IPS DF 6.9 (cell line): ENCODE measurements around the gene FBXO33.

ENCODE experiments used
- DNase-seq: peaks from one replicate; pipeline ENCODE4 v3.0.0-alpha.2; 2013; ENCODE audit warnings: low read depth, low spot score
- H3K27ac ChIP-seq: one replicate; pipeline ENCODE4 v1.5.1; 2013; ENCODE audit warnings: low read length, control low read depth
- H3K27me3 ChIP-seq: 2 replicates; pipeline ENCODE4 v1.6.1; 2013; ENCODE audit warnings: mild to moderate bottlenecking, low read length; ENCODE audit not compliant: control insufficient read depth, insufficient read depth
- H3K36me3 ChIP-seq: 2 replicates; pipeline ENCODE4 v1.6.1; 2013; ENCODE audit warnings: low read length; ENCODE audit not compliant: control insufficient read depth, insufficient read depth
- H3K4me1 ChIP-seq: 2 replicates; pipeline ENCODE4 v1.6.1; 2013; ENCODE audit warnings: low read length; ENCODE audit not compliant: control insufficient read depth, insufficient read depth
- H3K4me3 ChIP-seq: 2 replicates; pipeline ENCODE4 v1.5.1; 2013; ENCODE audit warnings: mild to moderate bottlenecking, low read length
- H3K9me3 ChIP-seq: 2 replicates; pipeline ENCODE4 v1.6.1; 2013; ENCODE audit warnings: low read length, inconsistent platforms; ENCODE audit not compliant: control insufficient read depth, insufficient read depth
- WGBS: extraction: QIAGEN DNeasy Blood & Tissue Kit; methylation state at CpG from one replicate; pipeline ENCODE4 v1.1.7; 2013; ENCODE audit warnings: mixed read lengths, missing lambda C conversion rate; ENCODE audit not compliant: insufficient read length, insufficient coverage; 5-methylcytosine and 5-hydroxymethylcytosine counted together

FBXO33 gene

GRCh38 chr14:39432179-39432618 lies at the start of gene FBXO33:
Gene FBXO33, minus strand, starts transcription at chr14:39432433. Its CDS starts 271 bp downstream, at chr14:39432162.
- Histone ChIP-seq H3K9me3 (no peaks in the 10 kb centered on the region), H3K27ac (no peak within 1 kb of the TSS), H3K4me1 (peaks cover 1% of the 10 kb centered on the region; the same call in 1 of the 2 replicates), H3K27me3 (no peaks in the 10 kb centered on the region), H3K36me3 (no peaks in the 10 kb centered on the region), H3K4me3 (peak within 1 kb of the TSS; percentile 84)
- WGBS = no CpG with 5 or more reads among the region's 47 CpGs
- DNase-seq = peak; percentile 77

- no peak overlapping the region for H3K4me3 ChIP-seq
- H3K36me3 ChIP-seq = no peaks in the 10 kb centered on the region
- H3K27ac ChIP-seq = no peak overlapping the region
- H3K4me1 ChIP-seq = no peaks in the 10 kb centered on the region
- H3K27me3 ChIP-seq = no peaks in the 10 kb centered on the region
- DNase-seq = no peak
- no CpG with 5 or more reads among the region's 1 CpG for WGBS
- H3K9me3 ChIP-seq = no peaks in the 10 kb centered on the region
These were observed 42.2 kb upstream of the FBXO33 start for GRCh38 chr14:39474416-39474911.

GRCh38 chr14:39472078-39472477 lies 39.8 kb upstream of the FBXO33 start:
- WGBS = no CpG with 5 or more reads among the region's 2 CpGs
- H3K4me1 ChIP-seq = no peaks in the 10 kb centered on the region
- no peak overlapping the region for H3K27ac ChIP-seq
- H3K27me3 ChIP-seq = no peaks in the 10 kb centered on the region
- H3K36me3 ChIP-seq = no peaks in the 10 kb centered on the region
- H3K4me3 ChIP-seq = no peak overlapping the region
- DNase-seq = no peak
- no peaks in the 10 kb centered on the region for H3K9me3 ChIP-seq

- H3K27ac ChIP-seq = no peak overlapping the region
- DNase-seq = peak; percentile 11
- H3K9me3 ChIP-seq = no peaks in the 10 kb centered on the region
- no peaks in the 10 kb centered on the region for H3K4me1 ChIP-seq
- H3K4me3 ChIP-seq = no peak overlapping the region
- no CpG with 5 or more reads among the region's 5 CpGs for WGBS
- H3K27me3 ChIP-seq = no peaks in the 10 kb centered on the region
- H3K36me3 ChIP-seq = no peaks in the 10 kb centered on the region
These were observed 37.0 kb upstream of the FBXO33 start for GRCh38 chr14:39469094-39469710.

GRCh38 chr14:39467889-39468524 lies 35.8 kb upstream of the FBXO33 start:
- no peaks in the 10 kb centered on the region for H3K36me3 ChIP-seq
- H3K27ac ChIP-seq = no peak overlapping the region
- WGBS = no CpG with 5 or more reads among the region's 7 CpGs
- no peak overlapping the region for H3K4me3 ChIP-seq
- H3K27me3 ChIP-seq = no peaks in the 10 kb centered on the region
- H3K4me1 ChIP-seq = no peaks in the 10 kb centered on the region
- peak; percentile 25 for DNase-seq
- no peaks in the 10 kb centered on the region for H3K9me3 ChIP-seq

- no peaks in the 10 kb centered on the region for H3K4me1 ChIP-seq
- H3K27ac ChIP-seq = no peak overlapping the region
- H3K27me3 ChIP-seq = no peaks in the 10 kb centered on the region
- H3K36me3 ChIP-seq = no peaks in the 10 kb centered on the region
- no peak for DNase-seq
- H3K9me3 ChIP-seq = no peaks in the 10 kb centered on the region
- H3K4me3 ChIP-seq = no peak overlapping the region
- no CpG with 5 or more reads among the region's 1 CpG for WGBS
These were observed 27.7 kb upstream of the FBXO33 start for GRCh38 chr14:39459795-39460478.

GRCh38 chr14:39456702-39457250 lies 24.5 kb upstream of the FBXO33 start:
- no peak overlapping the region for H3K27ac ChIP-seq
- H3K9me3 ChIP-seq = no peaks in the 10 kb centered on the region
- H3K36me3 ChIP-seq = no peaks in the 10 kb centered on the region
- no peaks in the 10 kb centered on the region for H3K4me1 ChIP-seq
- DNase-seq = no peak
- H3K27me3 ChIP-seq = no peaks in the 10 kb centered on the region
- H3K4me3 ChIP-seq = no peak overlapping the region

- Histone ChIP-seq H3K4me3 (no peak overlapping the region), H3K36me3 (no peaks in the 10 kb centered on the region), H3K9me3 (no peaks in the 10 kb centered on the region), H3K27ac (no peak overlapping the region), H3K4me1 (no peaks in the 10 kb centered on the region), H3K27me3 (no peaks in the 10 kb centered on the region)
- WGBS = no CpG with 5 or more reads among the region's 2 CpGs
- DNase-seq = no peak
These were observed 22.8 kb upstream of the FBXO33 start for GRCh38 chr14:39454906-39455539.

GRCh38 chr14:39452680-39453079 lies 20.4 kb upstream of the FBXO33 start:
- Histone ChIP-seq H3K4me1 (no peaks in the 10 kb centered on the region), H3K27ac (no peak overlapping the region), H3K4me3 (no peak overlapping the region), H3K36me3 (no peaks in the 10 kb centered on the region), H3K9me3 (no peaks in the 10 kb centered on the region), H3K27me3 (no peaks in the 10 kb centered on the region)
- DNase-seq = no peak
- WGBS = no CpG with 5 or more reads among the region's 2 CpGs

- DNase-seq = no peak
- Histone ChIP-seq H3K4me1 (no peaks in the 10 kb centered on the region), H3K27me3 (no peaks in the 10 kb centered on the region), H3K36me3 (no peaks in the 10 kb centered on the region), H3K27ac (no peak overlapping the region), H3K9me3 (no peaks in the 10 kb centered on the region), H3K4me3 (no peak overlapping the region)
- no CpG with 5 or more reads among the region's 2 CpGs for WGBS
These were observed 19.6 kb upstream of the FBXO33 start for GRCh38 chr14:39451811-39452210.
